K562 (cell line): Measurements from ENCODE around the gene NAT14. TPM values are rescaled to one million over a fixed set of nuclear protein-coding genes. Genes with fewer than 3 reads are reported as not detected.

Experiments
- ADNP ChIP-seq: fragments of 200-800 bp; sonication (Bioruptor generic); IDR thresholded peaks from 2 replicates; pipeline ENCODE4 v1.6.1; 2016; ENCODE audit warnings: missing genetic modification characterization, missing compliant biosample characterization
- E2F4 ChIP-seq: sonication (generic); formaldehyde crosslinking; IDR thresholded peaks from 2 replicates; pipeline ENCODE4 v1.8.0; 2022; ENCODE audit warnings: mild to moderate bottlenecking, low read depth, missing genetic modification reagents
- GTF2B ChIP-seq: IDR thresholded peaks from 2 replicates; pipeline ENCODE4 v1.6.1; 2011; ENCODE audit not compliant: insufficient read length; ENCODE audit errors: extremely low read depth
- GTF3C2 ChIP-seq: IDR thresholded peaks from 3 replicates; pipeline ENCODE4 v1.6.1; 2011; ENCODE audit warnings: borderline replicate concordance, mild to moderate bottlenecking, moderate library complexity; ENCODE audit not compliant: insufficient read length; ENCODE audit errors: extremely low read depth
- MBD1 ChIP-seq: fragments of 250-450 bp; sonication (Bioruptor Pico); IDR thresholded peaks from 2 replicates; pipeline ENCODE4 v1.8.0; 2022; ENCODE audit warnings: inconsistent platforms
- NFYB ChIP-seq: IDR thresholded peaks from 2 replicates; pipeline ENCODE4 v1.6.1; 2011; ENCODE audit warnings: mild to moderate bottlenecking, moderate library complexity; ENCODE audit not compliant: insufficient read length; ENCODE audit errors: extremely low read depth
- SMARCB1 ChIP-seq: IDR thresholded peaks from 2 replicates; pipeline ENCODE4 v1.6.1; 2011; ENCODE audit warnings: improper control_type of control experiment, low read depth; ENCODE audit not compliant: insufficient read length
- ZC3H11A ChIP-seq: IDR thresholded peaks from 2 replicates; pipeline ENCODE4 v1.6.1; 2012; ENCODE audit warnings: low read depth, low read length, improper control_type of control experiment
- ZNF318 ChIP-seq, 2 experiments: fragments of 450-650 bp; IDR thresholded peaks; 2 replicates each; pipeline ENCODE4 v1.6.1; 2016; ENCODE audit warnings: mild to moderate bottlenecking in 2 of 2, borderline replicate concordance in 1 of 2, low read depth in 1 of 2, moderate library complexity in 1 of 2
- ZNF586 ChIP-seq: fragments of 450-650 bp; formaldehyde crosslinking; conservative IDR thresholded peaks from 2 replicates; pipeline ENCODE4 v1.4.0; 2020; ENCODE audit warnings: mild to moderate bottlenecking, moderate library complexity
- polyA plus RNA-seq, 8 experiments: library from polyadenylated mRNA; depleted of rRNA in 4 of 8; stranded (reverse) in 5 of 8; unstranded in 3 of 8; fragments of >200 nt; fragmentation: Nextera tagmentation in 2 of 8; fragmentation: Illumina TruSeq in 1 of 8; extraction: Ambion mirVana in 2 of 8; extraction: Trizol in 1 of 8; gene quantifications; 2 replicates each; pipeline versions ENCODE4 v1.2.1 to v1.2.3, GENCODE V29; 2011 to 2014; ENCODE audit warnings: inconsistent platforms in 1 of 8, missing spikeins in 1 of 8
- total RNA-seq, 7 experiments: library from RNA; depleted of rRNA in 6 of 7; stranded (reverse); fragments of >200 nt in 6 of 7; fragmentation: Illumina TruSeq in 2 of 7; extraction: Trizol in 2 of 7; gene quantifications; 2 replicates each; pipeline versions ENCODE4 v1.2.1 to v1.2.3, GENCODE V29; 2011 to 2021; ENCODE audit warnings: low replicate concordance in 1 of 7

The NAT14 gene
- total and polyA plus RNA-seq, 9 of the 15 experiments (the other 6 are each of a cell fraction or from before 2014, with no cell fraction given) = 2.4 to 77.0 (median 26.7) TPM

GRCh38 chr19:55487924-55488687 is 3.1 kb downstream of the NAT14 start, which contains the start of gene SSC5D (continued):
- TF ChIP-seq ZNF318 (IDR thresholded peaks at IDR 0.05; ENCODE audit: borderline replicate concordance in 1 of 2, low read depth in 1 of 2) = no peak
- peak; percentile 57; the same call in 1 of the 2 replicates for TF ChIP-seq ADNP (tag)
- no peak for TF ChIP-seq ZC3H11A
- no peak for TF ChIP-seq ZNF586
- TF ChIP-seq GTF3C2 = no peak
- no peak for TF ChIP-seq GTF2B
- TF ChIP-seq SMARCB1 = no peak
- TF ChIP-seq NFYB = no peak
- TF ChIP-seq E2F4 (CRISPR knock-in tag) = no peak
- TF ChIP-seq MBD1 = no peak
